Stomach (tissue), 4 donors: ENCODE data around the gene ELAC1.

Source experiments
- CTCF ChIP-seq, 7 experiments: fragments of 450-650 bp in 4 of 7; fragments of 200-600 bp in 3 of 7; sonication (generic) in 3 of 7; IDR thresholded peaks; one replicate each; pipeline ENCODE4 v1.5.1; 2016 to 2019; ENCODE audit warnings: antibody characterized with exemption in 7 of 7, control low read depth in 2 of 7, mild to moderate bottlenecking in 1 of 7
- EP300 ChIP-seq: sonication (generic); formaldehyde crosslinking; IDR thresholded peaks from one replicate; pipeline ENCODE4 v1.6.1; 2017; ENCODE audit warnings: antibody characterized with exemption
- POLR2A ChIP-seq, 4 donors: fragments of 450-650 bp; IDR thresholded peaks; one replicate each; pipeline ENCODE4 v1.6.1; 2016; ENCODE audit warnings: antibody characterized with exemption in 4 of 4, control low read depth in 2 of 4, mild to moderate bottlenecking in 1 of 4, moderate library complexity in 1 of 4
- POLR2AphosphoS5 ChIP-seq, 3 donors: sonication (generic); formaldehyde crosslinking; IDR thresholded peaks; one replicate each; pipeline ENCODE4 v1.6.1; 2016; ENCODE audit warnings: antibody characterized with exemption in 3 of 3

- no peak for TF ChIP-seq CTCF (IDR thresholded peaks at IDR 0.05)
- TF ChIP-seq POLR2A (IDR thresholded peaks at IDR 0.05) = no peak
- no peak for TF ChIP-seq EP300
- TF ChIP-seq POLR2AphosphoS5 (IDR thresholded peaks at IDR 0.05) = no peak
Measured at GRCh38 chr18:50950626-50951025, 17.2 kb upstream of the ELAC1 start.
